ENCODE results near the gene LAMA2.

DNA sequence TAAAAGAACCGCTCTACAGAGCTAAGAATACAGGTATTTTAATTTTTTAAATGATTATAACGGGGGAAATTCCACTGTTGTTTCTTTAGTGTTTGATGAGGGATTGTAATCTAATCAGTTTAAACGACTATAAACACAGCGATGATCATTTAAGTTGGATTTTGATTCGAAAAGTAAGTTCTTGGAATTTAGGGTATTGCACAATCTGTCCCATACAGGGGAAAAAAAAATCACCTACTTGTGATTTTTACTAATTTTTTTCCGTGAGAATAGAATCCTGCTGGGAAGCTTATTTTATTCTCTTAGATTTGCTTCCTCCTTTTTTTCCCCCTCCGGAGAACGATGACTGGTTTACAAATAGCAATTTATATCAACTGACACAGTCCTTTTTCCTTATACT lies 108.0 kb downstream of the LAMA2 start:
- TF ChIP-seq ZNF274 (IDR thresholded peaks at IDR 0.05; ENCODE audit: low read depth, low read length) (no peak), YY1 (IDR thresholded peaks at IDR 0.05; ENCODE audit: insufficient read depth, insufficient read length) (no peak), SUZ12 (IDR thresholded peaks at IDR 0.05; ENCODE audit: extremely low read depth, insufficient read depth, insufficient read length) (no peak)

Data from NT2/D1 (cell line).